GM23248 (cell line): ENCODE results near the gene SRGAP2B.
"Not testable (repeated sequence)": the region's sequence is repeated elsewhere in the genome, so short reads cannot be mapped to it uniquely, and the experiment has no call there.

ENCODE experiments used
- EZH2 ChIP-seq: fragments of 200-600 bp; sonication (generic); IDR thresholded peaks from 2 replicates; pipeline ENCODE4 v1.6.1; 2018; ENCODE audit warnings: antibody characterized with exemption, mild to moderate bottlenecking; ENCODE audit not compliant: insufficient read depth, poor library complexity, severe bottlenecking
- EZH2phosphoT487 ChIP-seq: fragments of 200-600 bp; sonication (generic); IDR thresholded peaks from 2 replicates; pipeline ENCODE4 v1.6.1; 2018; ENCODE audit warnings: antibody characterized with exemption, moderate library complexity, mild to moderate bottlenecking, low read depth; ENCODE audit not compliant: insufficient read depth

DNA sequence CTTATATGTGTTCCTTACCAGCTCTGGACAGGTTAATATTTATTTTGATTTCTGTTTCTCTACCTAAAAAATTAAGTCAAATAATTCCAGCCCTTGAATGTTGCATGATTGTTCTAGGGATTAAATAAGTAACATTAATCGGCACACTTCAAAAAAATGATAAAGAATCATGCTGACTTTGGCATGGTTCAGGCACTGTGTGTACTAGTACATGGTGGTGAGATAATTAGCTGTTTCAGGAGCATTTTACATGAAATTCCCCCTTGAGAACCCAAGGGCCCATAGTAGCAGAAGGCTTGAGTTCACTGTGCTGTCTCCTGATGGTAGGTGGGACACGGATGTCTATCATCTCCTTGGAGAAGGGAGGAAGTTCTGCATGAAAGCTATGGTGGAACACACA, 45.4 kb upstream of the SRGAP2B start:
- TF ChIP-seq EZH2, EZH2phosphoT487: not testable (repeated sequence)
